ENCODE measurements around the gene ZSCAN10.
"Not testable (repeated sequence)": the region's sequence is repeated elsewhere in the genome, so short reads cannot be mapped to it uniquely, and the experiment has no call there.

The ZSCAN10 gene

GRCh38 chr16:3086596-3087242 lies 12.4 kb downstream of the ZSCAN10 start:
- in situ Hi-C loops (cut with MboI; ENCODE audit: low pct_unique_long_range_greater_than_20kb, low sequenced_read_pairs, unreplicated experiment), result no loop called here
- TF ChIP-seq, protein P1, sequence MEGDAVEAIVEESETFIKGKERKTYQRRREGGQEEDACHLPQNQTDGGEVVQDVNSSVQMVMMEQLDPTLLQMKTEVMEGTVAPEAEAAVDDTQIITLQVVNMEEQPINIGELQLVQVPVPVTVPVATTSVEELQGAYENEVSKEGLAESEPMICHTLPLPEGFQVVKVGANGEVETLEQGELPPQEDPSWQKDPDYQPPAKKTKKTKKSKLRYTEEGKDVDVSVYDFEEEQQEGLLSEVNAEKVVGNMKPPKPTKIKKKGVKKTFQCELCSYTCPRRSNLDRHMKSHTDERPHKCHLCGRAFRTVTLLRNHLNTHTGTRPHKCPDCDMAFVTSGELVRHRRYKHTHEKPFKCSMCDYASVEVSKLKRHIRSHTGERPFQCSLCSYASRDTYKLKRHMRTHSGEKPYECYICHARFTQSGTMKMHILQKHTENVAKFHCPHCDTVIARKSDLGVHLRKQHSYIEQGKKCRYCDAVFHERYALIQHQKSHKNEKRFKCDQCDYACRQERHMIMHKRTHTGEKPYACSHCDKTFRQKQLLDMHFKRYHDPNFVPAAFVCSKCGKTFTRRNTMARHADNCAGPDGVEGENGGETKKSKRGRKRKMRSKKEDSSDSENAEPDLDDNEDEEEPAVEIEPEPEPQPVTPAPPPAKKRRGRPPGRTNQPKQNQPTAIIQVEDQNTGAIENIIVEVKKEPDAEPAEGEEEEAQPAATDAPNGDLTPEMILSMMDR (IDR thresholded peaks at IDR 0.05; ENCODE audit: extremely low read depth, insufficient read depth, missing control alignments), result no peak
- no peak for DNase-seq (ENCODE audit: low spot score)

DNA sequence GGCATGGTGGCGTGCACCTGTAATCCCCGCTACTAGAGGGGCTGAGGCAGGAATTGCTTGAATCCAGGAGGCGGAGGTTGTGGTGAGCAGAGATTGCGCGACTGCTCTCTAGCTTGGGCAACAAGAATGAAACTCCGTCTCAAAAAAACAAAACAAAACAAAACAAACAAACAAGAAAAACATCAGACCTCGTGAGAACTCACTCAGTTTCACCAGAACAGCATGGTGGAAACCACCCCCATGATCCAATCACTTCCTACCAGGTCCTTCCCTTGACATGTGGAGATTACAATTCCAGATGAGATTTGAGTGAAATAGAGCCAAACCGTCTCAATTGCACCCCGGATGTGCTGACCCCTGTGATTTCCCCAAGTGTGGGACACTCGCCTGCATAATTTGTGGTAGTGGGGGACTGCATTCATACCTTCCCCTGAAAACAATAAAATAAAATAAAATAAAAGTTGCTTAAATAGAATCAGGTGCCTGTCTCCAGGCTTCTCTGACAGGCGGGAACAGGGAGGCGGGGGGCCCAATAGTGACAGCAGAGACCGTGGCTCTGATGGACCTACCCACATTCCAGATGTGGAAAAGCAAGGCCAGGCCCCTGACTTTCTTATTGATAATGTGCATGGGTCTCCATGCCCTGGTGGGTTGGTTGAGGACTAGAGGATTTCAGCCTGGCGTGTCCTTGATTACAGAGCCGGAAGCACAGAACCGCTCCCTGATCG lies 13.1 kb downstream of the ZSCAN10 start:
- in situ Hi-C loops (cut with MboI; ENCODE audit: low pct_unique_long_range_greater_than_20kb, low sequenced_read_pairs, unreplicated experiment), result no loop called here
- TF ChIP-seq, protein P1 (IDR thresholded peaks at IDR 0.05; ENCODE audit: extremely low read depth, insufficient read depth, missing control alignments), result no peak
- DNase-seq (ENCODE audit: low spot score), result no peak

GRCh38 chr16:3084969-3085670 lies 14.0 kb downstream of the ZSCAN10 start:
- in situ Hi-C loops (cut with MboI; ENCODE audit: low pct_unique_long_range_greater_than_20kb, low sequenced_read_pairs, unreplicated experiment), result no loop called here
- TF ChIP-seq, protein P1 (IDR thresholded peaks at IDR 0.05; ENCODE audit: extremely low read depth, insufficient read depth, missing control alignments), result no peak
- DNase-seq (ENCODE audit: low spot score), result no peak

DNA sequence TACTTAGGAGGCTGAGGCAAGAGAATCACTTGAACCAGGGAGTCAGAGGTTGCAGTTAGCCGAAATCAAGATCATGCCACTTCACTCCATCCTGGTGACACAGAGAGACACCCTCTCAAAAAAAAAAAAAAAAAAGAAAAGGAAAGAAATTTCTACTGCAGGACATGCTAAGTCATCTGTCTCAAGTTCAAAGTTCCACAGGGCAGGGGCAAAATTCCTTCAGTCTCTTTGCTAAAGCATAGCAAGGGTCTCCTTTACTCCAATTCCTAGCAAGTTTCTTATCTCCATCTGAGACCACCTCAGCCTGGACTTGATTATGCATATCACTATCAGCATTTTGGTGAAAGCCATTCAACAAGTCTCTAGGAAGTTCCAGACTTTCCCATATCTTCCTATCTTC lies 14.6 kb downstream of the ZSCAN10 start:
- TF ChIP-seq, protein P1 (IDR thresholded peaks at IDR 0.05; ENCODE audit: extremely low read depth, insufficient read depth, missing control alignments), result no peak
- in situ Hi-C loops (cut with MboI; ENCODE audit: low pct_unique_long_range_greater_than_20kb, low sequenced_read_pairs, unreplicated experiment), result no loop called here
- no peak for DNase-seq (ENCODE audit: low spot score)

DNA sequence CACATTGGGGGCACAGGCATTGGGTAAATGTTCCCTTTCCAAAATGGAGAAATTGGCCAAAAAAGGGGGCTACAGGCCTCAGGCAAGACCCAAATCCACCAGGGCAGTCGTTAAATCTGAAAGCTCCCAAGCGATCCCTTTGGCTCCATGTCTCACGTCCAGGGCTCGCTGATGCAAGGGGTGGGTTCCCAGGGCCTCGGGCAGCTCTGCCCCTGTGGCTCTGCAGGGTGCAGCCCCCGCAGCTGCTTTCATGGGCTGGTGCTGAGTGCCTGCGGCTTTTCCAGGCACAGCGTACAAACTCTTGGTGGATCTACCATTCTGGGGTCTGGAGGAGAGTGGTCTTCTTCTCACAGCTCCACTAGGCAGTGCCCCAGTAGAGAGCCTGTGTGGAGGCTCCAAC lies 15.7 kb downstream of the ZSCAN10 start:
- not testable (repeated sequence) for DNase-seq (ENCODE audit: low spot score)

GRCh38 chr16:3081957-3082356 lies 17.1 kb downstream of the ZSCAN10 start:
- in situ Hi-C loops (cut with MboI; ENCODE audit: low pct_unique_long_range_greater_than_20kb, low sequenced_read_pairs, unreplicated experiment); DNase-seq (ENCODE audit: low spot score): not testable (repeated sequence)

More for the DNA sequence above, 15.7 kb downstream of the ZSCAN10 start:
- in situ Hi-C loops (cut with MboI; ENCODE audit: low pct_unique_long_range_greater_than_20kb, low sequenced_read_pairs, unreplicated experiment), result not testable (repeated sequence)

GRCh38 chr16:3080024-3080423 lies 19.1 kb downstream of the ZSCAN10 start:
- DNase-seq (ENCODE audit: low spot score), result no peak
- TF ChIP-seq, protein P1 (IDR thresholded peaks at IDR 0.05; ENCODE audit: extremely low read depth, insufficient read depth, missing control alignments), result no peak
- in situ Hi-C loops (cut with MboI; ENCODE audit: low pct_unique_long_range_greater_than_20kb, low sequenced_read_pairs, unreplicated experiment), result no loop called here

Measured in GM13977 (cell line).